HEK293T (cell line): Measurements from ENCODE around the gene TMEM151A.

ENCODE experiments used
- BHLHE40 ChIP-seq: fragments of 450-650 bp; IDR thresholded peaks from 2 replicates; pipeline ENCODE4 v1.6.1; 2016; ENCODE audit warnings: mild to moderate bottlenecking, moderate library complexity, borderline replicate concordance
- ELF4 ChIP-seq: fragments of 450-650 bp; IDR thresholded peaks from 2 replicates; pipeline ENCODE4 v1.6.1; 2017; ENCODE audit warnings: antibody characterized with exemption
- FOXA1 ChIP-seq: fragments of 450-650 bp; IDR thresholded peaks from 2 replicates; pipeline ENCODE4 v1.6.1; 2016; ENCODE audit warnings: mild to moderate bottlenecking
- FOXM1 ChIP-seq: fragments of 450-650 bp; IDR thresholded peaks from 2 replicates; pipeline ENCODE4 v1.6.1; 2017; ENCODE audit warnings: mild to moderate bottlenecking, borderline replicate concordance
- HDGF ChIP-seq: fragments of 450-650 bp; IDR thresholded peaks from 2 replicates; pipeline ENCODE4 v1.6.1; 2017; ENCODE audit warnings: antibody characterized with exemption, borderline replicate concordance
- LEF1 ChIP-seq: fragments of 450-650 bp; IDR thresholded peaks from 2 replicates; pipeline ENCODE4 v1.6.1; 2017; ENCODE audit warnings: mild to moderate bottlenecking, borderline replicate concordance
- SP1 ChIP-seq: fragments of 450-650 bp; IDR thresholded peaks from 2 replicates; pipeline ENCODE4 v1.6.1; 2017
- TF ChIP-seq, protein P1 (sequence below): fragments of 450-650 bp; IDR thresholded peaks from 2 replicates; pipeline ENCODE4 v1.6.1; 2016

DNA sequence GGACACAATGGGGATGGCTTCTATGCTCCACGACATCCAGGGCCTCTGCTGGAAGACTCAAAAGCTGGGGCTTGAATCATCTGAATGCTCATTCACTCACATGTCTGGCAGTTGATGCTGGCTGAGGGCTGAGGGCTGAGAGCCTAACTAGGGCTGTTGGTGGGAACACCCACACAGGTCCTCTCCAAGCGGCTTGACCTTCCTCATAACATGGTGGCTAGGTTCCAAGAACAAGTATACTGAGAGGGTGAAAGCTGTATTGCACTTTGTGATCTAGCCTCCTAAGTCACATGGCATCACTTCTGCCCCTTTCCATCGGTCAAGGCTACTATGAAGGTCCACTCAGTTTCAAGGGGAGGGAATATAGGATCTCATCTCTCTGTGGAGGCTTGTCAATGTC is 7.5 kb downstream of the TMEM151A start:
- TF ChIP-seq SP1 (no peak), FOXM1 (no peak), HDGF (no peak), ELF4 (no peak), FOXA1 (no peak), LEF1 (no peak), BHLHE40 (no peak)
- TF ChIP-seq, protein P1, sequence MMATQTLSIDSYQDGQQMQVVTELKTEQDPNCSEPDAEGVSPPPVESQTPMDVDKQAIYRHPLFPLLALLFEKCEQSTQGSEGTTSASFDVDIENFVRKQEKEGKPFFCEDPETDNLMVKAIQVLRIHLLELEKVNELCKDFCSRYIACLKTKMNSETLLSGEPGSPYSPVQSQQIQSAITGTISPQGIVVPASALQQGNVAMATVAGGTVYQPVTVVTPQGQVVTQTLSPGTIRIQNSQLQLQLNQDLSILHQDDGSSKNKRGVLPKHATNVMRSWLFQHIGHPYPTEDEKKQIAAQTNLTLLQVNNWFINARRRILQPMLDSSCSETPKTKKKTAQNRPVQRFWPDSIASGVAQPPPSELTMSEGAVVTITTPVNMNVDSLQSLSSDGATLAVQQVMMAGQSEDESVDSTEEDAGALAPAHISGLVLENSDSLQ: no peak
